Transverse colon (tissue), 4 donors: ENCODE results near the gene RGSL1.

ENCODE experiments used
- EP300 ChIP-seq: sonication (generic); formaldehyde crosslinking; IDR thresholded peaks from one replicate; pipeline ENCODE4 v1.6.1; 2017; ENCODE audit warnings: antibody characterized with exemption, low read depth
- POLR2A ChIP-seq: fragments of 450-650 bp; IDR thresholded peaks from one replicate; pipeline ENCODE4 v1.6.1; 2016; ENCODE audit warnings: antibody characterized with exemption, mild to moderate bottlenecking, moderate library complexity
- POLR2AphosphoS5 ChIP-seq, 3 donors: sonication (generic); formaldehyde crosslinking; IDR thresholded peaks; one replicate each; pipeline ENCODE4 v1.6.1; 2016; ENCODE audit warnings: antibody characterized with exemption in 3 of 3
- TF ChIP-seq, protein P1 (sequence below), 5 experiments: fragments of 200-600 bp in 3 of 5; fragments of 450-650 bp in 2 of 5; sonication (generic) in 3 of 5; IDR thresholded peaks; 1 replicate in 2 of 5; 2 replicates in 3 of 5; pipeline ENCODE4 v1.5.1; 2016 to 2017; ENCODE audit warnings: antibody characterized with exemption in 5 of 5, inconsistent platforms in 3 of 5, mild to moderate bottlenecking in 2 of 5, moderate library complexity in 1 of 5

DNA sequence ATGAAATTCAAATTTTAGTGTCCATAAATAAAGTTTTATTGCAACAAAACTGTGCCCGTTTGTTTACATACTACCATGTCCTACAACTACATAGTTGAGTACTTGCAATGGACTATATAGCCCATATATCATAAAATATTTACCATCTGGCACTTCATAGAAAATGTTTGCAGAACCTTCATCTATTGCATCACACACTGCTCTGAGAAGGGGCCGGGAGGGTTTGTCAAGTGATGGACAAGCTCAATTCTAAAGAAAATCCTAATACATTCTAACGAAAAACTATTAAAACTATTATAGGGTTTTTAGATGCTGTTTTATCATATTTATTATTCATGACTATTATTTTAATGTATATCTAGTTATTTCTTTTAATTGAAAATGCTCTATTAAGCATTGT is 35.9 kb downstream of the RGSL1 start:
- TF ChIP-seq, protein P1, sequence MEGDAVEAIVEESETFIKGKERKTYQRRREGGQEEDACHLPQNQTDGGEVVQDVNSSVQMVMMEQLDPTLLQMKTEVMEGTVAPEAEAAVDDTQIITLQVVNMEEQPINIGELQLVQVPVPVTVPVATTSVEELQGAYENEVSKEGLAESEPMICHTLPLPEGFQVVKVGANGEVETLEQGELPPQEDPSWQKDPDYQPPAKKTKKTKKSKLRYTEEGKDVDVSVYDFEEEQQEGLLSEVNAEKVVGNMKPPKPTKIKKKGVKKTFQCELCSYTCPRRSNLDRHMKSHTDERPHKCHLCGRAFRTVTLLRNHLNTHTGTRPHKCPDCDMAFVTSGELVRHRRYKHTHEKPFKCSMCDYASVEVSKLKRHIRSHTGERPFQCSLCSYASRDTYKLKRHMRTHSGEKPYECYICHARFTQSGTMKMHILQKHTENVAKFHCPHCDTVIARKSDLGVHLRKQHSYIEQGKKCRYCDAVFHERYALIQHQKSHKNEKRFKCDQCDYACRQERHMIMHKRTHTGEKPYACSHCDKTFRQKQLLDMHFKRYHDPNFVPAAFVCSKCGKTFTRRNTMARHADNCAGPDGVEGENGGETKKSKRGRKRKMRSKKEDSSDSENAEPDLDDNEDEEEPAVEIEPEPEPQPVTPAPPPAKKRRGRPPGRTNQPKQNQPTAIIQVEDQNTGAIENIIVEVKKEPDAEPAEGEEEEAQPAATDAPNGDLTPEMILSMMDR (IDR thresholded peaks at IDR 0.05), result no peak
- no peak for TF ChIP-seq POLR2AphosphoS5 (IDR thresholded peaks at IDR 0.05)
- no peak for TF ChIP-seq POLR2A
- TF ChIP-seq EP300, result no peak
